ENCODE data around the gene RBM45.

DNA sequence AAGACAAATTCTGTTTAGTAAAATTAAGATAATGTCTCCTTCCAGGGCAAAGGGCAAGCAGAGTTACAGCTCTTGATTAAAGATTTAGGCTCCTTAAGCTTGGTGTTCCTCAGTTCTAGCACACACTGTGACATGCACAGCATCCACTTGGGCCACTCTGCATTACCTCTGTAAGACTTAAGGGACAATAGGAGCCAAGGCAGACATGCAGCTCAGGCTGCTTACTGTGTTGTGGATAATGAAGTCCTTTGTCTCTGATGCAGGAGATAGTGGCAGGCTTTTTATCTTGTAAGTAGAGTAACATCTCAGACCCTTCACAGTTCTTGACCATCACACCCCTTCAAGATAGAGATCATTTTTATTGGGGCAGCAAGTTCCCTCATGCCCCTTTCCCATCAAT lies 31.2 kb downstream of the RBM45 start:
- TF ChIP-seq, protein P1, sequence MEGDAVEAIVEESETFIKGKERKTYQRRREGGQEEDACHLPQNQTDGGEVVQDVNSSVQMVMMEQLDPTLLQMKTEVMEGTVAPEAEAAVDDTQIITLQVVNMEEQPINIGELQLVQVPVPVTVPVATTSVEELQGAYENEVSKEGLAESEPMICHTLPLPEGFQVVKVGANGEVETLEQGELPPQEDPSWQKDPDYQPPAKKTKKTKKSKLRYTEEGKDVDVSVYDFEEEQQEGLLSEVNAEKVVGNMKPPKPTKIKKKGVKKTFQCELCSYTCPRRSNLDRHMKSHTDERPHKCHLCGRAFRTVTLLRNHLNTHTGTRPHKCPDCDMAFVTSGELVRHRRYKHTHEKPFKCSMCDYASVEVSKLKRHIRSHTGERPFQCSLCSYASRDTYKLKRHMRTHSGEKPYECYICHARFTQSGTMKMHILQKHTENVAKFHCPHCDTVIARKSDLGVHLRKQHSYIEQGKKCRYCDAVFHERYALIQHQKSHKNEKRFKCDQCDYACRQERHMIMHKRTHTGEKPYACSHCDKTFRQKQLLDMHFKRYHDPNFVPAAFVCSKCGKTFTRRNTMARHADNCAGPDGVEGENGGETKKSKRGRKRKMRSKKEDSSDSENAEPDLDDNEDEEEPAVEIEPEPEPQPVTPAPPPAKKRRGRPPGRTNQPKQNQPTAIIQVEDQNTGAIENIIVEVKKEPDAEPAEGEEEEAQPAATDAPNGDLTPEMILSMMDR (IDR thresholded peaks at IDR 0.05; ENCODE audit: insufficient read depth, low read length, poor library complexity, severe bottlenecking): no peak
- TF ChIP-seq EZH2phosphoT487 (conservative IDR thresholded peaks at IDR 0.05; ENCODE audit: low read length): no peak

All from SU-DHL-6 (cell line).